ENCODE data around the gene NRXN3. TPM values are rescaled to one million over a fixed set of nuclear protein-coding genes. Genes with fewer than 3 reads are reported as not detected.

The NRXN3 gene
- total and polyA plus RNA-seq, 2 of the 4 experiments (the other 2 are of a cell fraction) = 4.8 to 25.1 TPM

DNA sequence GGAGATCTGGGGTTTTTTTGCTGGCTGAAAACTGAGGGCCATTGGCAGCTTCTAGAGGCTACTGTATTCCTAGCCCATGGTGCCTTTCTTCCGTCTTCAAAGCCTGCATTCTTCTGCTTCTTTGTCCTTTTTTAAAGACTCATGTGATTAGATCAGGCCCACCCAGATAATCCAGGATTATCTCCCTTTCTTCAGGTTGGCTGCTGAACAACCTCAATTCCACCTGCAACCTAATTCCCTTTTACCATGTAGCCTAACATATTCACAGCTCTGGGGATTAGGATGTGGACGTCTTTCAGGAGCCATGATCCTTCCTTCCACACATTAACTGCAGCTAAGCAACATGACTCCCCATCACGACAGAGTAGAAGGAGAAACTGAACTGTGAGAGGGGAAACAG is 1055.6 kb downstream of the NRXN3 start:
- Histone ChIP-seq H2AFZ (replicated peaks; ENCODE audit: low read length, poor library complexity) (no peak overlapping the region), H3K56ac (ENCODE audit: extremely low read depth, insufficient read depth, low read length) (no peak overlapping the region), H3K4me1 (ENCODE audit: control insufficient read depth, insufficient read depth, low read length) (no peaks in the 10 kb centered on the region), H3K27me3 (ENCODE audit: control insufficient read depth, insufficient read depth, low read length) (peaks cover 11% of the 10 kb centered on the region), H3K14ac (replicated peaks; ENCODE audit: low read depth, low read length) (no peak overlapping the region), H2BK5ac (ENCODE audit: low read depth, low read length, poor library complexity, severe bottlenecking) (no peak overlapping the region), H2BK120ac (ENCODE audit: low read depth, low read length) (no peak overlapping the region), H3K23ac (ENCODE audit: low read depth, low read length) (no peak overlapping the region), H3K9ac (ENCODE audit: low read depth, low read length) (no peak overlapping the region), H2AK5ac (ENCODE audit: low read depth, low read length) (no peak overlapping the region), H2BK20ac (ENCODE audit: low read depth, low read length) (no peak overlapping the region), H3K18ac (ENCODE audit: low read depth, low read length) (no peak overlapping the region), H3K27ac (ENCODE audit: insufficient read depth, low read length) (no peak overlapping the region), H3K9me3 (ENCODE audit: control insufficient read depth, insufficient read depth, low read length) (no peaks in the 10 kb centered on the region), H3K36me3 (ENCODE audit: control insufficient read depth, insufficient read depth, low read length) (no peaks in the 10 kb centered on the region), H4K5ac (ENCODE audit: low read depth, low read length) (no peak overlapping the region), H3K79me1 (ENCODE audit: low read depth in 1 of 2, low read length in 2 of 2) (no peaks in the 10 kb centered on the region), H2AK9ac (replicated peaks; ENCODE audit: low read depth, low read length, poor library complexity) (no peak overlapping the region), H4K20me1 (ENCODE audit: insufficient read depth, low read length) (no peaks in the 10 kb centered on the region), H3K4me3 (ENCODE audit: insufficient read depth, low read depth, low read length) (no peak overlapping the region), H2BK15ac (ENCODE audit: low read depth, low read length) (no peak overlapping the region), H4K91ac (ENCODE audit: insufficient read depth, low read depth, low read length) (no peak overlapping the region), H3K9me1 (ENCODE audit: insufficient read depth, low read length) (no peaks in the 10 kb centered on the region), H3K4ac (ENCODE audit: low read depth, low read length) (no peak overlapping the region), H3K4me2 (ENCODE audit: low read depth, low read length) (no peak overlapping the region), H4K8ac (ENCODE audit: low read depth in 2 of 2, low read length in 2 of 2) (no peak overlapping the region)
- no peak for DNase-seq
- no TSS peak for BruUV-seq (replicated peaks)
- no peak for TF ChIP-seq FOS (IDR thresholded peaks at IDR 0.05; ENCODE audit: low read depth, low read length)
- TF ChIP-seq CHD1 (IDR thresholded peaks at IDR 0.05; ENCODE audit: low read depth, low read length) = no peak
- no peak for TF ChIP-seq SMC3 (IDR thresholded peaks at IDR 0.05; ENCODE audit: low read depth, low read length)
- TF ChIP-seq RFX5 (IDR thresholded peaks at IDR 0.05; ENCODE audit: low read depth, low read length) = no peak
- TF ChIP-seq BHLHE40 (IDR thresholded peaks at IDR 0.05; ENCODE audit: low read depth, low read length) = no peak
- in situ Hi-C loops (cut with MboI; ENCODE audit: low sequenced_read_pairs) (no loop called here), intact Hi-C loops (cut with micrococcal nuclease) (no loop called here), dilution Hi-C loops (cut with HindIII; ENCODE audit: low sequenced_read_pairs, unreplicated experiment) (no loop called here)
- ChIA-PET POLR2A (ENCODE audit: unreplicated experiment) (no interaction called here), CTCF (no interaction called here)
- 29% methylated on average over 1 of the region's 3 CpGs; no CpG with 5 or more reads in 1 of the 2 experiments for WGBS, 2 experiments (ENCODE audit: extremely low coverage in 2 of 2, insufficient read length in 1 of 2)
- ATAC-seq (ENCODE audit: low read depth) = no peak

Measured in IMR-90 (cell line).